Natural killer cell (primary cell): ENCODE measurements around the gene CPLANE1. TPM values are rescaled to one million over a fixed set of nuclear protein-coding genes. Genes with fewer than 3 reads are reported as not detected.
A peak's percentile ranks its signal among the peaks of the same experiment; 100 is the strongest.

ENCODE experiments used
- ATAC-seq, 3 donors: fragments of 150-1000 bp in 2 of 3; fragments of 200-7000 bp in 1 of 3; cut with Tn5 transposase; 1 replicate in 1 of 3; 2 replicates in 2 of 3; pipeline ENCODE4 v1.10.0; 2021; ENCODE audit warnings: mild to moderate bottlenecking in 2 of 3, moderate library complexity in 2 of 3
- DNase-seq, 2 donors: peaks; one replicate each; pipeline versions ENCODE4 v3.0.0 to v3.0.0-alpha.2; 2013 to 2021; ENCODE audit warnings: mixed read lengths in 1 of 2
- H3K27ac ChIP-seq: one replicate; pipeline ENCODE4 v1.5.1; 2013; ENCODE audit warnings: mild to moderate bottlenecking, low read length
- H3K27me3 ChIP-seq: one replicate; pipeline ENCODE4 v1.6.1; 2013; ENCODE audit warnings: low read length; ENCODE audit not compliant: control insufficient read depth, insufficient read depth
- H3K36me3 ChIP-seq: one replicate; pipeline ENCODE4 v1.6.1; 2013; ENCODE audit warnings: low read length; ENCODE audit not compliant: control insufficient read depth, insufficient read depth
- H3K4me1 ChIP-seq: one replicate; pipeline ENCODE4 v1.6.1; 2013; ENCODE audit warnings: low read length; ENCODE audit not compliant: control insufficient read depth, insufficient read depth
- H3K4me3 ChIP-seq: one replicate; pipeline ENCODE4 v1.5.1; 2013; ENCODE audit warnings: low read length
- H3K9me3 ChIP-seq: one replicate; pipeline ENCODE4 v1.6.1; 2013; ENCODE audit warnings: low read length; ENCODE audit not compliant: control insufficient read depth, insufficient read depth
- H3K27ac Mint-ChIP-seq, 2 donors: one replicate each; pipeline ENCODE4 v1.8.0; 2022; ENCODE audit warnings: mild to moderate bottlenecking in 2 of 2, mixed read lengths in 2 of 2, moderate library complexity in 1 of 2
- H3K27me3 Mint-ChIP-seq, 2 donors: one replicate each; pipeline ENCODE4 v1.8.0; 2022; ENCODE audit warnings: low read depth in 2 of 2, mixed read lengths in 2 of 2
- H3K36me3 Mint-ChIP-seq: one replicate; pipeline ENCODE4 v1.8.0; 2022; ENCODE audit warnings: mixed read lengths
- H3K4me1 Mint-ChIP-seq, 2 donors: one replicate each; pipeline ENCODE4 v1.8.0; 2022; ENCODE audit warnings: mixed read lengths in 2 of 2
- H3K4me3 Mint-ChIP-seq: one replicate; pipeline ENCODE4 v1.8.0; 2022; ENCODE audit warnings: mild to moderate bottlenecking, moderate library complexity, mixed read lengths
- H3K9me3 Mint-ChIP-seq, 2 donors: one replicate each; pipeline ENCODE4 v1.8.0; 2022; ENCODE audit warnings: mixed read lengths in 2 of 2
- CTCF ChIP-seq: fragments of 200-600 bp; IDR thresholded peaks from one replicate; pipeline ENCODE4 v1.8.0; 2022; ENCODE audit warnings: antibody characterized with exemption
- WGBS: methylation state at CpG from one replicate; pipeline ENCODE4 v1.1.7; 2013; ENCODE audit warnings: missing lambda C conversion rate; ENCODE audit not compliant: insufficient coverage; 5-methylcytosine and 5-hydroxymethylcytosine counted together
- intact Hi-C: fragments of 100-400 bp; cut with micrococcal nuclease; formaldehyde crosslinking; loops from one replicate; pipeline ENCODE4 v1.14.2; 2022
- total RNA-seq, 4 donors: library from RNA; stranded (reverse); fragments of 120-200 nt in 1 of 4; gene quantifications; one replicate each; pipeline versions ENCODE4 v1.2.3 to v1.2.4, GENCODE V29; 2013 to 2022

The CPLANE1 gene
- total RNA-seq, 3 donors from 2014 or later (not counting 1 experiment from before 2014, with no cell fraction given), result 19.3 to 24.7 (median 19.4) TPM

- H3K27me3 Mint-ChIP-seq, result no peaks in the 10 kb centered on the region
- no peaks in the 10 kb centered on the region for H3K9me3 ChIP-seq
- no peak overlapping the region for H3K4me3 ChIP-seq
- ATAC-seq (no peak), DNase-seq (no peak)
- H3K27ac Mint-ChIP-seq, result peak overlapping the region; percentile 26 to 29
- no peak for TF ChIP-seq CTCF
- H3K4me1 Mint-ChIP-seq, result peaks cover 0 to 15% of the 10 kb centered on the region in 2 donors
- H3K9me3 Mint-ChIP-seq, result no peaks in the 10 kb centered on the region
- H3K4me1 ChIP-seq, result peaks cover 16% of the 10 kb centered on the region
- intact Hi-C loops, result no loop called here
- H3K4me3 Mint-ChIP-seq, result peak overlapping the region; percentile 93
- no peaks in the 10 kb centered on the region for H3K36me3 ChIP-seq
- no peaks in the 10 kb centered on the region for H3K27me3 ChIP-seq
- H3K36me3 Mint-ChIP-seq, result no peaks in the 10 kb centered on the region
- H3K27ac ChIP-seq, result no peak overlapping the region
These were observed 2.5 kb upstream of the CPLANE1 start for GRCh38 chr5:37251665-37252064.

- no peaks in the 10 kb centered on the region for H3K27me3 ChIP-seq
- peak overlapping the region; percentile 97 for H3K4me3 ChIP-seq
- WGBS, result 85% methylated on average over 10 of the region's 10 CpGs
- no peaks in the 10 kb centered on the region for H3K9me3 ChIP-seq
- ATAC-seq, result no peak
- Mint-ChIP-seq H3K4me3 (peak overlapping the region; percentile 93), H3K27ac (peak overlapping the region; percentile 80 to 91), H3K27me3 (no peaks in the 10 kb centered on the region), H3K9me3 (no peaks in the 10 kb centered on the region), H3K36me3 (no peaks in the 10 kb centered on the region), H3K4me1 (peaks cover 5 to 15% of the 10 kb centered on the region in 2 donors)
- no peak for DNase-seq
- peak overlapping the region; percentile 28 for H3K27ac ChIP-seq
- intact Hi-C loops, result no loop called here
- no peaks in the 10 kb centered on the region for H3K36me3 ChIP-seq
- H3K4me1 ChIP-seq, result peaks cover 16% of the 10 kb centered on the region
- no peak for TF ChIP-seq CTCF
These were observed 614 bp upstream of the CPLANE1 start for GRCh38 chr5:37249815-37250164.

- H3K36me3 Mint-ChIP-seq, result no peaks in the 10 kb centered on the region
- peaks cover 16% of the 10 kb centered on the region for H3K4me1 ChIP-seq
- H3K4me1 Mint-ChIP-seq, result peaks cover 5 to 15% of the 10 kb centered on the region in 2 donors
- no peaks in the 10 kb centered on the region for H3K9me3 ChIP-seq
- peak overlapping the region; percentile 80 to 91 for H3K27ac Mint-ChIP-seq
- intact Hi-C loops, result no loop called here
- H3K4me3 ChIP-seq, result peak overlapping the region; percentile 97
- WGBS, result 11% methylated on average over 18 of the region's 19 CpGs
- peak in 1 of 2 donors; percentile 18 for DNase-seq
- no peaks in the 10 kb centered on the region for H3K36me3 ChIP-seq
- no peak for ATAC-seq
- H3K4me3 Mint-ChIP-seq, result peak overlapping the region; percentile 88
- H3K27me3 Mint-ChIP-seq, result no peaks in the 10 kb centered on the region
- no peak for TF ChIP-seq CTCF
- H3K27me3 ChIP-seq, result no peaks in the 10 kb centered on the region
- H3K9me3 Mint-ChIP-seq, result no peaks in the 10 kb centered on the region
- H3K27ac ChIP-seq, result peak overlapping the region; percentile 83
These were observed 681 bp downstream of the CPLANE1 start for GRCh38 chr5:37248421-37248969.

- Mint-ChIP-seq H3K4me3 (peak overlapping the region; percentile 88), H3K9me3 (no peaks in the 10 kb centered on the region), H3K4me1 (peaks cover 5 to 15% of the 10 kb centered on the region in 2 donors), H3K36me3 (no peaks in the 10 kb centered on the region), H3K27me3 (no peaks in the 10 kb centered on the region), H3K27ac (peak overlapping the region in 1 of 2 donors; percentile 16)
- H3K9me3 ChIP-seq, result no peaks in the 10 kb centered on the region
- H3K27me3 ChIP-seq, result no peaks in the 10 kb centered on the region
- H3K4me3 ChIP-seq, result no peak overlapping the region
- WGBS, result 98% methylated on average over 4 of the region's 4 CpGs
- DNase-seq (no peak), ATAC-seq (no peak)
- no peaks in the 10 kb centered on the region for H3K36me3 ChIP-seq
- H3K4me1 ChIP-seq, result peaks cover 16% of the 10 kb centered on the region
- H3K27ac ChIP-seq, result no peak overlapping the region
- no peak for TF ChIP-seq CTCF
- intact Hi-C loops, result no loop called here
These were observed 1.7 kb downstream of the CPLANE1 start for GRCh38 chr5:37247496-37247895.
